IMR-90 (cell line): ENCODE data around the gene PPM1F. TPM values are rescaled to one million over a fixed set of nuclear protein-coding genes. Genes with fewer than 3 reads are reported as not detected.
"Not testable (repeated sequence)": the region's sequence is repeated elsewhere in the genome, so short reads cannot be mapped to it uniquely, and the experiment has no call there.

Experiments used
- ATAC-seq: fragments of 200-7000 bp; cut with Tn5 transposase; 2 replicates; pipeline ENCODE4 v1.9.1; 2020; ENCODE audit warnings: low read depth, mild to moderate bottlenecking, moderate library complexity
- BruUV-seq: library from RNA; stranded (reverse); fragments of 400-500 nt; replicated peaks from 2 replicates; lab custom pipeline; 2021; lab: Mats Ljungman, UMichigan
- CTCF ChIA-PET: fragments of 300-600 bp; formaldehyde crosslinking; extraction: SDS; loops from one replicate; lab custom pipeline; 2021; ENCODE audit warnings: antibody characterized with exemption; lab: Yijun Ruan, JAX
- POLR2A ChIA-PET: fragments of 300-600 bp; sonication (Branson Sonifier 250); formaldehyde crosslinking; loops from one replicate; lab custom pipeline; 2022; ENCODE audit warnings: antibody characterized with exemption; ENCODE audit not compliant: unreplicated experiment; lab: Charles Lee
- DNase-seq: peaks from one replicate; pipeline ENCODE4 v3.0.0; 2013
- H2AFZ ChIP-seq: replicated peaks from 2 replicates; pipeline ENCODE3; 2013; ENCODE audit warnings: low read length, mild to moderate bottlenecking; ENCODE audit not compliant: poor library complexity
- H2AK5ac ChIP-seq: 2 replicates; pipeline ENCODE4 v1.6.1; 2013; ENCODE audit warnings: low read depth, low read length, inconsistent platforms
- H2AK9ac ChIP-seq: replicated peaks from 2 replicates; pipeline ENCODE3; 2013; ENCODE audit warnings: mild to moderate bottlenecking, low read depth, low read length, moderate library complexity; ENCODE audit not compliant: poor library complexity
- H2BK120ac ChIP-seq: 2 replicates; pipeline ENCODE4 v1.6.1; 2013; ENCODE audit warnings: low read depth, low read length, inconsistent platforms
- H2BK15ac ChIP-seq: 3 replicates; pipeline ENCODE4 v1.6.1; 2013; ENCODE audit warnings: low read depth, low read length, inconsistent platforms
- H2BK20ac ChIP-seq: 2 replicates; pipeline ENCODE4 v1.6.1; 2013; ENCODE audit warnings: low read depth, mild to moderate bottlenecking, inconsistent platforms, low read length, moderate library complexity
- H2BK5ac ChIP-seq: 2 replicates; pipeline ENCODE4 v1.6.1; 2013; ENCODE audit warnings: mild to moderate bottlenecking, low read depth, low read length, inconsistent platforms; ENCODE audit not compliant: poor library complexity, severe bottlenecking
- H3K14ac ChIP-seq: replicated peaks from 2 replicates; pipeline ENCODE4 v1.6.1; 2013; ENCODE audit warnings: low read depth, low read length, inconsistent platforms
- H3K18ac ChIP-seq: 2 replicates; pipeline ENCODE4 v1.6.1; 2013; ENCODE audit warnings: low read depth, low read length, control low read depth
- H3K23ac ChIP-seq: 2 replicates; pipeline ENCODE4 v1.6.1; 2013; ENCODE audit warnings: low read depth, low read length, inconsistent platforms
- H3K27ac ChIP-seq: 2 replicates; pipeline ENCODE4 v1.5.1; 2013; ENCODE audit warnings: mild to moderate bottlenecking, control low read depth, low read length; ENCODE audit not compliant: insufficient read depth
- H3K27me3 ChIP-seq: 2 replicates; pipeline ENCODE4 v1.6.1; 2013; ENCODE audit warnings: low read length; ENCODE audit not compliant: control insufficient read depth, insufficient read depth
- H3K36me3 ChIP-seq: 2 replicates; pipeline ENCODE4 v1.6.1; 2013; ENCODE audit warnings: low read length, mixed read lengths; ENCODE audit not compliant: control insufficient read depth, insufficient read depth
- H3K4ac ChIP-seq: 2 replicates; pipeline ENCODE4 v1.6.1; 2013; ENCODE audit warnings: low read depth, low read length, inconsistent platforms
- H3K4me1 ChIP-seq: 2 replicates; pipeline ENCODE4 v1.6.1; 2013; ENCODE audit warnings: low read length, mixed read lengths; ENCODE audit not compliant: control insufficient read depth, insufficient read depth
- H3K4me2 ChIP-seq: 2 replicates; pipeline ENCODE4 v1.6.1; 2013; ENCODE audit warnings: low read depth, mild to moderate bottlenecking, control low read depth, low read length, moderate library complexity
- H3K4me3 ChIP-seq: 2 replicates; pipeline ENCODE4 v1.5.1; 2013; ENCODE audit warnings: low read depth, mild to moderate bottlenecking, control low read depth, low read length, moderate library complexity; ENCODE audit not compliant: insufficient read depth
- H3K56ac ChIP-seq: 2 replicates; pipeline ENCODE4 v1.6.1; 2013; ENCODE audit warnings: low read length, inconsistent platforms; ENCODE audit not compliant: insufficient read depth; ENCODE audit errors: extremely low read depth
- H3K79me1 ChIP-seq, 2 experiments: 2 replicates each; pipeline ENCODE4 v1.6.1; 2013; ENCODE audit warnings: low read length in 2 of 2, inconsistent platforms in 1 of 2, low read depth in 1 of 2
- H3K9ac ChIP-seq: 2 replicates; pipeline ENCODE4 v1.6.1; 2013; ENCODE audit warnings: low read depth, low read length, control low read depth
- H3K9me1 ChIP-seq: 2 replicates; pipeline ENCODE4 v1.6.1; 2013; ENCODE audit warnings: low read length, inconsistent platforms; ENCODE audit not compliant: insufficient read depth
- H3K9me3 ChIP-seq: 2 replicates; pipeline ENCODE4 v1.6.1; 2013; ENCODE audit warnings: low read length; ENCODE audit not compliant: control insufficient read depth, insufficient read depth
- H4K20me1 ChIP-seq: 2 replicates; pipeline ENCODE4 v1.6.1; 2013; ENCODE audit warnings: low read length, inconsistent platforms; ENCODE audit not compliant: insufficient read depth
- H4K5ac ChIP-seq: 2 replicates; pipeline ENCODE4 v1.6.1; 2013; ENCODE audit warnings: mild to moderate bottlenecking, low read depth, low read length, control low read depth
- H4K8ac ChIP-seq, 2 experiments: 2 replicates each; pipeline ENCODE4 v1.6.1; 2013; ENCODE audit warnings: low read depth in 2 of 2, low read length in 2 of 2, control low read depth in 1 of 2, inconsistent platforms in 1 of 2
- H4K91ac ChIP-seq: 2 replicates; pipeline ENCODE4 v1.6.1; 2013; ENCODE audit warnings: low read depth, low read length, inconsistent platforms; ENCODE audit not compliant: insufficient read depth
- WGBS, 2 experiments: methylation state at CpG; one replicate each; pipeline versions ENCODE4 v1.1.5 to v1.1.7; 2013; ENCODE audit warnings: missing lambda C conversion rate in 2 of 2; ENCODE audit not compliant: insufficient read length in 1 of 2; ENCODE audit errors: extremely low coverage in 2 of 2; 5-methylcytosine and 5-hydroxymethylcytosine counted together
- dilution Hi-C: fragments of 300-500 bp; cut with HindIII; formaldehyde crosslinking; loops from one replicate; pipeline ENCODE4 v1.14.3; 2018; ENCODE audit warnings: low sequenced_read_pairs; ENCODE audit not compliant: unreplicated experiment
- in situ Hi-C: fragments of 300-500 bp; cut with MboI; formaldehyde crosslinking; loops from 3 replicates; pipeline ENCODE4 v1.14.3; 2019; ENCODE audit warnings: low sequenced_read_pairs, inconsistent platforms, mixed read lengths
- intact Hi-C: fragments of 100-400 bp; cut with micrococcal nuclease; formaldehyde crosslinking; loops from 2 replicates; pipeline ENCODE4 v1.10.0; 2022
- polyA plus RNA-seq, 3 experiments: library from polyadenylated mRNA; depleted of rRNA; stranded (reverse); fragments of >200 nt; gene quantifications; 2 replicates each; pipeline ENCODE4 v1.2.3, GENCODE V29; 2012; ENCODE audit warnings: low replicate concordance in 1 of 3
- total RNA-seq: library from RNA; depleted of rRNA; stranded (reverse); fragments of >200 nt; gene quantifications from 2 replicates; pipeline ENCODE4 v1.2.3, GENCODE V29; 2012; rRNA removed

Gene PPM1F
- total and polyA plus RNA-seq, 2 of the 4 experiments (the other 2 are of a cell fraction): 20.8 to 30.3 TPM

DNA sequence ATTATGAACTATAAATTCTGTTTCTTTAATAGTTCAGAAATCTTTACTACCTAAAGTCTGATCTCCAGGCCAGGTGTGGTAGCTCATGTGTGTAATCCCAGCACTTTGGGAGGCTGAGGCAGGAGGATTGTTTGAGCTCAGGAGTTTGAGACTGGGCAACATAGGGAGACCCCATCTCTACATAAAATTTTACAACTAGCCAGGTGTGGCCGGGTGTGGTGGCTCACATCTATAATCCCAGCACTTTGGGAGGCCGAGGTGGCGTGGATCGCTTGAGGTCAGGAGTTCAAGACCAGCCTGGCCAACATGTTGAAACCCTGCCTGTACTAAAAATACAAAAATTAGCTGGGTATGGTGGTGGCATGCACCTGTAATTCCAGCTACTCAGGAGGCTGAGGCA is 79.9 kb downstream of the PPM1F start:
- H3K27me3 ChIP-seq, H2AK5ac ChIP-seq, H3K79me1 ChIP-seq, H3K56ac ChIP-seq, H3K9ac ChIP-seq, H3K36me3 ChIP-seq, H4K5ac ChIP-seq, H3K4me1 ChIP-seq, H2BK20ac ChIP-seq, H4K8ac ChIP-seq, CTCF ChIA-PET, H2AFZ ChIP-seq, H3K14ac ChIP-seq, H4K20me1 ChIP-seq, POLR2A ChIA-PET, DNase-seq, intact Hi-C loops, H3K23ac ChIP-seq, H3K4ac ChIP-seq, ATAC-seq, dilution Hi-C loops, H2BK15ac ChIP-seq, H3K9me1 ChIP-seq, H4K91ac ChIP-seq, H3K18ac ChIP-seq, BruUV-seq, H2BK120ac ChIP-seq, H2AK9ac ChIP-seq, H2BK5ac ChIP-seq, H3K27ac ChIP-seq, H3K9me3 ChIP-seq, H3K4me2 ChIP-seq, H3K4me3 ChIP-seq, in situ Hi-C loops: not testable (repeated sequence)
- no CpG with 5 or more reads among the region's 4 CpGs for WGBS, 2 experiments

Other genes with a start within 250 kb of the PPM1F start
- 0.72 and 1.1 TPM in 2 replicates for gene YPEL1, start 217.1 kb downstream of the PPM1F start, total RNA-seq
- gene YPEL1, start 217.1 kb downstream of the PPM1F start, polyA plus RNA-seq (2012; rRNA removed): 1.2 and 1.3 TPM in 2 replicates
- 44.7 and 51.3 TPM in 2 replicates for gene MAPK1, start 85.2 kb downstream of the PPM1F start, total RNA-seq
- 33.5 and 41.0 TPM in 2 replicates for gene MAPK1, start 85.2 kb downstream of the PPM1F start, polyA plus RNA-seq (2012; rRNA removed)
- gene TOP3B, start 29.9 kb upstream of the PPM1F start, total RNA-seq: 19.7 and 23.5 TPM in 2 replicates
- 21.8 and 23.0 TPM in 2 replicates for gene TOP3B, start 29.9 kb upstream of the PPM1F start, polyA plus RNA-seq (2012; rRNA removed)